ENCODE results near the gene SLC66A1. TPM values are rescaled to one million over a fixed set of nuclear protein-coding genes. Genes with fewer than 3 reads are reported as not detected.
"Not testable (repeated sequence)": the region's sequence is repeated elsewhere in the genome, so short reads cannot be mapped to it uniquely, and the experiment has no call there.

Gene SLC66A1
- polyA plus RNA-seq, 2 of the 4 experiments (the other 2 are of a cell fraction), result 5.6 to 12.6 TPM

GRCh38 chr1:19272064-19272463, 40.1 kb upstream of the SLC66A1 start:
- no peak for FAIRE-seq
- CTCF ChIA-PET, result no interaction called here
- Histone ChIP-seq H3K4me1 (no peaks in the 10 kb centered on the region), H3K27ac (no peak overlapping the region), H3K4me2 (no peak overlapping the region), H3K4me3 (no peak overlapping the region), H3K9me3 (no peaks in the 10 kb centered on the region)
- no peak for ATAC-seq
- no peak for DNase-seq (ENCODE audit: low read depth in 1 of 2, low spot score in 1 of 2)
- POLR2A ChIA-PET, result no interaction called here
- no peak for TF ChIP-seq HOXA7 (CRISPR knock-in tag; IDR thresholded peaks at IDR 0.05)
- no peak for TF ChIP-seq RAD21 (conservative IDR thresholded peaks at IDR 0.05 in 1 of 2, IDR thresholded peaks at IDR 0.05 in 1 of 2)
- TF ChIP-seq FOSB (CRISPR knock-in tag; IDR thresholded peaks at IDR 0.05), result no peak
- no peak for TF ChIP-seq CEBPB (IDR thresholded peaks at IDR 0.05)
- no peak for TF ChIP-seq JUNB (IDR thresholded peaks at IDR 0.05)
- no peak for TF ChIP-seq KDM5A (IDR thresholded peaks at IDR 0.05)
- no peak for TF ChIP-seq HMGXB4 (CRISPR knock-in tag; IDR thresholded peaks at IDR 0.05; ENCODE audit: borderline replicate concordance)
- TF ChIP-seq HOXB5 (CRISPR knock-in tag; IDR thresholded peaks at IDR 0.05), result no peak
- TF ChIP-seq CHD4 (IDR thresholded peaks at IDR 0.05; ENCODE audit: borderline replicate concordance), result no peak
- TF ChIP-seq RFX5 (IDR thresholded peaks at IDR 0.05), result no peak
- TF ChIP-seq NR3C1 (IDR thresholded peaks at IDR 0.05), result no peak

DNA sequence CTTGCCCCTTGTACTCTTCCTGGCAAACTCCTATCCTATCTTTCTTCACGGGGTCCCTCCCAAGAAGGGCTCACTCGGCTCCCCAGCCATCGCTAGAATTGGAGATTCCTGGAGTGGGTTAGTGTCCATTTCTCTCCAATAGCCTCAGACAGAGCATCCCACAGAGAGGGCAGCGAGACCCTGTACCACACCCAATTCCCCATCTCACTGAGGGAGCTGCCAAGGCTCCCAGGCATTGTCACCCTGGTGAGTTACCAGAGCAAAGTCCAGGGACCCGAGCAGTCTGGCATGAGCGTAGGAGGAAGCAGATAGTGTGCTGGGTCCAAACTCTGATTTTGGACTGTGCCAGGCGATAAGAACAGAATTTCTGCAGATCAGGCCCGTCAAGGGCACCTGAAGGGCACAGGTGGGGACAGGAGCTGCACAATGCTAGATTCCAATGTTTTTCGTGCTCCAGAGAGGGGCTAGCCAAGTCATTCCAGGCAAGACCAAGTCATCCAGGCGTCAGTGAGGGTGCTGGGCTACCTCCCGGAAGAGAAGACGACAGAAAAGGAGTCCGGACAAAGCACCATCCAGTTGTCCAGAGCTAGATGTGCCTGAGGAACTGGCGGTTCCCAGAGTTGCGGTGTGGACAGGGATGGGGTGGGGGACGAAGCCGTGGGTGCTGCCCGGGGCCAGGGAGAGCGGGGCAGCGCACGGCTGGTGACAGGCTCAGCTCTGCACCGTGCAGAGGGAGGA, 38.9 kb upstream of the SLC66A1 start:
- 87% methylated on average over 19 of the region's 22 CpGs for WGBS (ENCODE audit: missing lambda C conversion rate)

DNA sequence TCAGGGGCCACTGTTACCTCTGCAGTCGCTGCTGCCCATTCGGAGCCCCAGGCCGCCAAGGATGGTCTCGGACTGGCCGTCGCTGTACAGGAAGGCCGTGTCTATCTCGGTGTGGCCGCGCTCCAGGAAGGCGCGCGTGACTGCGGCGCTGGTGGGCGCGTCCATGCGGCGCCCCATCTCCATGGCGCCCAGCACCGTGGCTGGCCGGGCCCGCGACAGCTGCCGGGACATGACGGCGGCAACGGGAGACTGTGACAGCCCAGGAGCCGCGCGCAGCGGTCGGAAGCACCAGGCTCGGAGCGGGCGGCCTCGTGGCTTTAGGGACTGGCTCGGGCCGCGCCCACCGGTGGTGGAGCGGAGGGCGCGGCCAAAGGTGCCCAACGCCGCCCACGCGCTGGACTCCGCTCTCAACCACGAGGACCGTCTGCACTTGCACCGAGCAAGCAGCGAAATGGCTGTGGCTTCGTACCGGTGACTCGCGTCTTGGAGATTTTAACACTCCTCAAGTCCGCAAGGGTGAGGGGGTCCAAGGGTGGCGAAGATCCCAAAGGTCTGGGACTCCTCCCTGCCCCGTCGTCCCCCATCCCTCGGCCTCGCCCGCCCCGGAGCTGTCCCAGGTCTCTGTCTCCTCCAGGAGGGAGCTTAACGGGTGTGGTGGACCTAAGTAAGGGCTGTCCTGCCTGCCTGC, 38.1 kb upstream of the SLC66A1 start:
- POLR2A ChIA-PET; H3K9me3 ChIP-seq; H3K4me3 ChIP-seq; H3K4me2 ChIP-seq; DNase-seq (ENCODE audit: low read depth in 1 of 2, low spot score in 1 of 2); FAIRE-seq; ATAC-seq; H3K27ac ChIP-seq; H3K4me1 ChIP-seq: not testable (repeated sequence)
- CTCF ChIA-PET, result interaction anchor here (0.6 kb wide), 1 partner anchor 1601 kb away, joined by 3 read pairs; no protein-coding TSS in a partner anchor
- WGBS (ENCODE audit: missing lambda C conversion rate), result 94% methylated on average over 38 of the region's 66 CpGs

More for the DNA sequence above, 38.9 kb upstream of the SLC66A1 start:
- Histone ChIP-seq H3K27ac (no peak overlapping the region), H3K4me3 (no peak overlapping the region), H3K9me3 (no peaks in the 10 kb centered on the region), H3K4me1 (no peaks in the 10 kb centered on the region), H3K4me2 (no peak overlapping the region)
- ChIA-PET POLR2A (no interaction called here), CTCF (no interaction called here)
- FAIRE-seq (no peak), ATAC-seq (no peak), DNase-seq (ENCODE audit: low read depth in 1 of 2, low spot score in 1 of 2) (no peak)
- TF ChIP-seq POLR2AphosphoS2 (conservative IDR thresholded peaks at IDR 0.05; ENCODE audit: low read length) (no peak), RARB (CRISPR knock-in tag; IDR thresholded peaks at IDR 0.05) (no peak), JUN (IDR thresholded peaks at IDR 0.05) (no peak), HDAC2 (IDR thresholded peaks at IDR 0.05) (no peak), NFE2L2 (conservative IDR thresholded peaks at IDR 0.05; ENCODE audit: low read length) (no peak), FOXS1 (CRISPR knock-in tag; IDR thresholded peaks at IDR 0.05) (no peak), GATA3 (IDR thresholded peaks at IDR 0.05; ENCODE audit: borderline replicate concordance) (no peak), POLR2A (IDR thresholded peaks at IDR 0.05; ENCODE audit: low read length) (no peak), RAD21 (conservative IDR thresholded peaks at IDR 0.05 in 1 of 2, IDR thresholded peaks at IDR 0.05 in 1 of 2) (no peak), CHD4 (IDR thresholded peaks at IDR 0.05; ENCODE audit: borderline replicate concordance) (no peak), HOXA7 (CRISPR knock-in tag; IDR thresholded peaks at IDR 0.05) (no peak), TFCP2L1 (CRISPR knock-in tag; IDR thresholded peaks at IDR 0.05) (no peak), HEYL (CRISPR knock-in tag; IDR thresholded peaks at IDR 0.05) (no peak), HOXB5 (CRISPR knock-in tag; IDR thresholded peaks at IDR 0.05) (no peak), EP300 (IDR thresholded peaks at IDR 0.05) (no peak)
- TF ChIP-seq, protein P1, sequence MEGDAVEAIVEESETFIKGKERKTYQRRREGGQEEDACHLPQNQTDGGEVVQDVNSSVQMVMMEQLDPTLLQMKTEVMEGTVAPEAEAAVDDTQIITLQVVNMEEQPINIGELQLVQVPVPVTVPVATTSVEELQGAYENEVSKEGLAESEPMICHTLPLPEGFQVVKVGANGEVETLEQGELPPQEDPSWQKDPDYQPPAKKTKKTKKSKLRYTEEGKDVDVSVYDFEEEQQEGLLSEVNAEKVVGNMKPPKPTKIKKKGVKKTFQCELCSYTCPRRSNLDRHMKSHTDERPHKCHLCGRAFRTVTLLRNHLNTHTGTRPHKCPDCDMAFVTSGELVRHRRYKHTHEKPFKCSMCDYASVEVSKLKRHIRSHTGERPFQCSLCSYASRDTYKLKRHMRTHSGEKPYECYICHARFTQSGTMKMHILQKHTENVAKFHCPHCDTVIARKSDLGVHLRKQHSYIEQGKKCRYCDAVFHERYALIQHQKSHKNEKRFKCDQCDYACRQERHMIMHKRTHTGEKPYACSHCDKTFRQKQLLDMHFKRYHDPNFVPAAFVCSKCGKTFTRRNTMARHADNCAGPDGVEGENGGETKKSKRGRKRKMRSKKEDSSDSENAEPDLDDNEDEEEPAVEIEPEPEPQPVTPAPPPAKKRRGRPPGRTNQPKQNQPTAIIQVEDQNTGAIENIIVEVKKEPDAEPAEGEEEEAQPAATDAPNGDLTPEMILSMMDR (IDR thresholded peaks at IDR 0.05), result no peak

Measured in A549 (cell line).